Measurements from ENCODE around the gene CDC42BPB.
"Not testable (repeated sequence)": the region's sequence is repeated elsewhere in the genome, so short reads cannot be mapped to it uniquely, and the experiment has no call there.

DNA sequence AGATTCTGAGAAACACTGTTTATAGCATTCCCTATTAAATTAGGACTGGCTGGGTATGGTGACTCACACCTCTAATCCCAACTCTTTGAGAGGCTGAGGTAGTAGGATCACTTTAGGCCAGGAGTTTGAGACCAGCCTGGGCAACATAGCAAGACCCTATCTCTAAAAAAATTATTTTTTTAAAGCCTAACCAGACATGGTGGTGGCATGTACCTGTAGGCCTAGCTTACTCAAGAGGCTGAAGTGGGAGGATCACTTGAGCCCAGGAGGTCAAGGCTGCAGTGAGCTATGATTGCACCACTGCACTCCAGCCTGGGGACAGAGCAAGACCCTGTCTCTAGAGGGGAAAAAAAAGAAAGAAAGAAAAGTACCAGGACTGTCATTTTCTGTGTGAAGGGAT is 160.6 kb downstream of the CDC42BPB start:
- TF ChIP-seq EZH2 (IDR thresholded peaks at IDR 0.05; ENCODE audit: insufficient read depth, poor library complexity, severe bottlenecking); EZH2phosphoT487 (IDR thresholded peaks at IDR 0.05; ENCODE audit: insufficient read depth, low read depth): not testable (repeated sequence)

Measured in GM23248 (cell line).